Erythroblast (primary cell): ENCODE data around the gene PTRH2.
"Not testable (repeated sequence)": the region's sequence is repeated elsewhere in the genome, so short reads cannot be mapped to it uniquely, and the experiment has no call there.

ENCODE experiments used
- DNase-seq, 2 experiments: peaks; one replicate each; lab custom pipeline; 2025; lab: John Stamatoyannopoulos, UW
- GATA1 ChIP-seq: IDR thresholded peaks from 2 replicates; pipeline ENCODE4 v1.6.1; 2011; ENCODE audit warnings: low read depth, mild to moderate bottlenecking, control low read depth, low read length, moderate library complexity
- POLR2A ChIP-seq: IDR thresholded peaks from 2 replicates; pipeline ENCODE4 v1.6.1; 2011; ENCODE audit warnings: mild to moderate bottlenecking, low read length

Gene PTRH2

GRCh38 chr17:59675231-59675630, 32.0 kb downstream of the PTRH2 start:
- DNase-seq = no peak
- no peak for TF ChIP-seq GATA1
- no peak for TF ChIP-seq POLR2A

DNA sequence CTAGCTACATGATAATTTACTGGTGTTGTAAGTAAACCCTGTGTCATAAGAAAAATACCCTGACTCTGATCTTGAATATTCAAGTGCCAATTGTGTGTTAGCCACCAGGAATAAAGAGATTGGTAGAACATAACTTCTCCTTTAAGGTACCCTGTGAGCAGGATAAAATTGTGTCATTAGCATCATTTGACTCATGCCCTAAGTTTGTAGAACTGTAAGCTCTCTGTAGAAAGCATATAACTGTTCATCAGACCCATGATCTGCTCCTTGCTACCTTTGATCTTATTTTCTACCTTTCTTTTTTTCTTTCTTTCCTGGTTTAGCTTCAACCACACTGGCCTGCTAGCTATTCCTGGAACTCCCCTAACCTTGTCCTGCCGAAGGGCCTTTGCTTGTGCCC, 35.8 kb downstream of the PTRH2 start:
- TF ChIP-seq GATA1 = no peak
- no peak for TF ChIP-seq POLR2A
- DNase-seq = no peak

- no peak for DNase-seq
- TF ChIP-seq POLR2A (no peak), GATA1 (no peak)
Observed at GRCh38 chr17:59669944-59670343, 37.3 kb downstream of the PTRH2 start.

DNA sequence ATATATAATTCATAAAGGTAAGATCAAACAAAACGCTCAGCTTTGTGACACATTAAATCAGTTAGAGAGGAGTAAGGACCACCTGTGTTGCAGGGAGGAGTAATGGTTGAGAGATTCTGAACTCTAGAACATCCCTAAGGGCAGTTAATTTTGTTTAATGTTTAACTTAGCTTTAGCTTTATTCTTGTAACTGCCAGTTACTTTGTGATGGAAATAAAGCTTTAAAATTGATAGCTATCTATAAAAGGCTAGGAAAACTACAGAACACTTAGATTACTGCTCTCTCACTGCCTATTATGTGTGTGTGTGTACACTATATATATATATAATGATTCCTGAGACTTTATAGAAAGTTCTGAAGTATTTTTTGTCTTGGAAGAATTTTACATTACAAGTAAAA, 37.8 kb downstream of the PTRH2 start:
- TF ChIP-seq POLR2A (no peak), GATA1 (no peak)

GRCh38 chr17:59668816-59669215, 38.4 kb downstream of the PTRH2 start:
- TF ChIP-seq POLR2A (no peak), GATA1 (no peak)
- DNase-seq = no peak

More for the DNA sequence above, 37.8 kb downstream of the PTRH2 start:
- DNase-seq = no peak

DNA sequence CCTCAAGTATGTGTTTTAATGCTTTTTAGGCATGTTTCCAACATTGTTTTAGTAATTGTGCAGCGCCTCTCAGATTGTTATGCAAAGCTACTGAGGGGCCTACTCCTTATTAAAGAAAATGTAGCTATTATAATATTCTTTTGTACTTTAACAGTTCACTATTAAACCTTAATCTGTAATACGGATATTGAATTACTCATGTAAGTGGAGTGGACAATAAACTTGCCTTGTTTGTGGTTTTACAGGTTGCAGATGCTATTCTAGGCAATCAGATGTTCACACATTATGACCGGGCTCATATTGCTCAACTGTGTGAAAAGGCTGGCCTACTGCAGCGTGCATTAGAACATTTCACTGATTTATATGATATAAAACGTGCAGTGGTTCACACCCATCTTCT, 41.0 kb downstream of the PTRH2 start:
- TF ChIP-seq GATA1 (no peak), POLR2A (no peak)
- DNase-seq = no peak

DNA sequence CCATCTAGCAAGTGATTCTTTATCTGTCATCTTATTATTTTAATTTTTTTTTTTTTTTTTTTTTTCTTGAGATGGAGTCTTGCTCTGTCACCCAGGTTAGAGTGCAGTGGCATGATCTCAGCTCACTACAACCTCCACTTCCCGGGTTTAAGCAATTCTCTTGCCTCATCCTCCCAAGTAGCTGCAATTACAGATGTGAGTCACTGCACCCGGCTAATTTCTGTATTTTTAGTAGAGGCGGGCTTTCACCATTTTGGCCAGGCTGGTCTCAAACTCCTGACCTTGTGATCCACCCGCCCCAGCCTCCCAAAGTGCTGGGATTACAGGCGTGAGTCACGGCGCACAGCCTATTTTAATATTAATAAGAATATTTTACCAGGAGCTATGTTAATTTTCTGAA, 50.6 kb downstream of the PTRH2 start:
- DNase-seq = not testable (repeated sequence)

DNA sequence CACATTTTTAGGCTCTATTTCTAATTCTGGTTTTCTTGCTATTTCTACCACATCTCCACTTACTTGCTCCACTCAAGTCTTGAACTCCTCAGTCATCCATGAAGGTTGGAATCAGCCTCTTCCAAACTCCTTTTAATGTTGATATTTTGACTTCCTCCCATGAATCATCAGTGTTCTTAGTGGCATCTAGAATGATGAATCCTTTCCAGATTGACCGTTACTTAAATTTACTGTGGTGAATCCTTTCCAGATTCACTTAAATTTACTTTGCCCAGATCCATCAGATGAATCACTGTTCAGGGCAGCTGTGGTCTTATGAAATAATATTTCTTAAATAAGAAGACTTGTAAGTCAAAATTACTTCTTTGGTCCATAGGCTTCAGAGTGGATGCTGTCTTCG, 55.1 kb downstream of the PTRH2 start:
- no peak for DNase-seq

GRCh38 chr17:59651346-59651745, 55.9 kb downstream of the PTRH2 start:
- DNase-seq = no peak
- TF ChIP-seq GATA1 (no peak), POLR2A (no peak)

More for the DNA sequence above, 55.1 kb downstream of the PTRH2 start:
- TF ChIP-seq POLR2A (no peak), GATA1 (no peak)

- no peak for DNase-seq
- TF ChIP-seq GATA1 (no peak), POLR2A (no peak)
Observed at GRCh38 chr17:59650642-59651041, 56.6 kb downstream of the PTRH2 start.

- DNase-seq = no peak
- TF ChIP-seq POLR2A (no peak), GATA1 (no peak)
Observed at GRCh38 chr17:59649886-59650285, 57.3 kb downstream of the PTRH2 start.
